SK-N-SH (cell line): Measurements from ENCODE around the gene GNAI3. TPM values are rescaled to one million over a fixed set of nuclear protein-coding genes. Genes with fewer than 3 reads are reported as not detected.

Experiments
- CTCF ChIA-PET: fragments of 300-600, 350-600 bp; formaldehyde crosslinking; extraction: SDS; loops from one replicate; lab custom pipeline; 2021; lab: Yijun Ruan, JAX
- POLR2A ChIA-PET: fragments of 350-600 bp; sonication (Branson Sonifier 250); formaldehyde crosslinking; extraction: SDS; loops from one replicate; lab custom pipeline; 2020; ENCODE audit warnings: antibody characterized with exemption, inconsistent platforms; lab: Yijun Ruan, JAX
- DNase-seq: peaks from one replicate; pipeline ENCODE4 v3.0.0; 2012
- H2AFZ ChIP-seq: fragments of 200-600 bp; sonication (generic); 2 replicates; pipeline ENCODE4 v1.8.1; 2016; ENCODE audit warnings: antibody characterized with exemption, mild to moderate bottlenecking, low read depth
- H3F3A ChIP-seq: fragments of 200-600 bp; sonication (generic); replicated peaks from 2 replicates; pipeline ENCODE3; 2016; ENCODE audit warnings: antibody characterized with exemption, mild to moderate bottlenecking; ENCODE audit not compliant: insufficient read depth
- H3K27ac ChIP-seq, 2 experiments: fragments of 200-500 bp in 1 of 2; fragments of 200-600 bp in 1 of 2; sonication (Bioruptor generic) in 1 of 2; sonication (generic), shearing (Covaris generic) in 1 of 2; 2 replicates each; pipeline versions ENCODE4 v1.5.1 to v1.6.1; 2014 to 2016; ENCODE audit warnings: low read depth in 2 of 2, inconsistent platforms in 1 of 2, low read length in 1 of 2, mild to moderate bottlenecking in 1 of 2, mixed read lengths in 1 of 2
- H3K27me3 ChIP-seq: fragments of 200-600 bp; sonication (generic), shearing (Covaris generic); 2 replicates; pipeline ENCODE4 v1.6.1; 2016; ENCODE audit warnings: mixed run types; ENCODE audit not compliant: insufficient read depth
- H3K36me3 ChIP-seq, 2 experiments: fragments of 200-500 bp in 1 of 2; fragments of 200-600 bp in 1 of 2; sonication (Bioruptor generic) in 1 of 2; sonication (generic) in 1 of 2; replicated peaks in 1 of 2; 2 replicates each; pipeline versions ENCODE3 to v1.5.1; 2014 to 2016; ENCODE audit warnings: low read length in 1 of 2, mild to moderate bottlenecking in 1 of 2; ENCODE audit not compliant: insufficient read depth in 2 of 2, control insufficient read depth in 1 of 2
- H3K4me1 ChIP-seq, 2 experiments: fragments of 200-500 bp in 1 of 2; fragments of 200-600 bp in 1 of 2; sonication (Bioruptor generic) in 1 of 2; sonication (generic), shearing (Covaris generic) in 1 of 2; 2 replicates each; pipeline versions ENCODE4 v1.5.1 to v1.6.1; 2014 to 2016; ENCODE audit warnings: low read depth in 1 of 2, low read length in 1 of 2, mixed run types in 1 of 2; ENCODE audit not compliant: insufficient read depth in 2 of 2, control insufficient read depth in 1 of 2
- H3K4me2 ChIP-seq: fragments of 200-600 bp; sonication (generic), shearing (Covaris generic); 2 replicates; pipeline ENCODE4 v1.6.1; 2017; ENCODE audit warnings: mixed run types
- H3K4me3 ChIP-seq, 2 experiments: fragments of 200-500 bp in 1 of 2; fragments of 200-600 bp in 1 of 2; sonication (Bioruptor generic) in 1 of 2; sonication (generic), shearing (Covaris generic) in 1 of 2; 2 replicates each; pipeline versions ENCODE4 v1.5.1 to v1.8.1; 2014 to 2016; ENCODE audit warnings: low read depth in 2 of 2, inconsistent platforms in 1 of 2, low read length in 1 of 2, mild to moderate bottlenecking in 1 of 2, mixed read lengths in 1 of 2, moderate library complexity in 1 of 2
- H3K79me2 ChIP-seq: fragments of 200-600 bp; sonication (generic); 2 replicates; pipeline ENCODE4 v1.8.1; 2017; ENCODE audit warnings: mild to moderate bottlenecking; ENCODE audit not compliant: insufficient read depth
- H3K9ac ChIP-seq: fragments of 200-600 bp; sonication (generic); 2 replicates; pipeline ENCODE4 v1.6.1; 2017; ENCODE audit warnings: mixed run types
- H3K9me2 ChIP-seq: fragments of 200-600 bp; sonication (generic); 2 replicates; pipeline ENCODE4 v1.6.1; 2017; ENCODE audit warnings: mixed run types
- H3K9me3 ChIP-seq: fragments of 200-600 bp; sonication (generic); 2 replicates; pipeline ENCODE4 v1.6.1; 2017; ENCODE audit warnings: mixed run types, mild to moderate bottlenecking, moderate library complexity
- H4K20me1 ChIP-seq: fragments of 200-600 bp; sonication (generic); 2 replicates; pipeline ENCODE4 v1.6.1; 2017; ENCODE audit warnings: mild to moderate bottlenecking, mixed run types; ENCODE audit not compliant: insufficient read depth
- ELF1 ChIP-seq: IDR thresholded peaks from 2 replicates; pipeline ENCODE4 v1.4.0; 2012
- EP300 ChIP-seq, 2 experiments: IDR thresholded peaks; 2 replicates each; pipeline versions ENCODE4 v1.4.0 to v1.6.1; 2012; ENCODE audit warnings: borderline replicate concordance in 1 of 2, low read depth in 1 of 2, low read length in 1 of 2
- EZH2phosphoT487 ChIP-seq: fragments of 200-600 bp; sonication (generic); IDR thresholded peaks from 2 replicates; pipeline ENCODE4 v1.6.1; 2017; ENCODE audit warnings: low read depth, mixed run types, mild to moderate bottlenecking, antibody characterized with exemption, moderate library complexity, borderline replicate concordance
- FOSL2 ChIP-seq: IDR thresholded peaks from 2 replicates; pipeline ENCODE4 v1.4.0; 2012; ENCODE audit warnings: low read depth, mild to moderate bottlenecking, moderate library complexity, borderline replicate concordance
- JUND ChIP-seq: IDR thresholded peaks from 2 replicates; pipeline ENCODE4 v1.4.0; 2012
- MEF2A ChIP-seq: IDR thresholded peaks from 2 replicates; pipeline ENCODE4 v1.4.0; 2012; ENCODE audit warnings: low read depth, borderline replicate concordance
- MXI1 ChIP-seq: IDR thresholded peaks from 2 replicates; pipeline ENCODE4 v1.6.1; 2012; ENCODE audit warnings: mild to moderate bottlenecking, low read depth, low read length, improper control_type of control experiment
- RAD21 ChIP-seq: IDR thresholded peaks from 2 replicates; pipeline ENCODE4 v1.6.1; 2012; ENCODE audit warnings: mild to moderate bottlenecking, low read length
- RCOR1 ChIP-seq: fragments of 150-350 bp; IDR thresholded peaks from 2 replicates; pipeline ENCODE4 v1.6.1; 2017; ENCODE audit warnings: antibody characterized with exemption, low read length
- RXRA ChIP-seq: IDR thresholded peaks from 2 replicates; pipeline ENCODE4 v1.4.0; 2012; ENCODE audit warnings: low read depth, mild to moderate bottlenecking, borderline replicate concordance
- SMC3 ChIP-seq: IDR thresholded peaks from 2 replicates; pipeline ENCODE4 v1.6.1; 2012; ENCODE audit warnings: low read depth, low read length, improper control_type of control experiment
- TAF1 ChIP-seq: IDR thresholded peaks from 2 replicates; pipeline ENCODE4 v1.6.1; 2012; ENCODE audit warnings: low read depth, mild to moderate bottlenecking, low read length, moderate library complexity, borderline replicate concordance
- TEAD4 ChIP-seq: IDR thresholded peaks from 2 replicates; pipeline ENCODE4 v1.4.0; 2012; ENCODE audit warnings: mild to moderate bottlenecking, borderline replicate concordance; ENCODE audit not compliant: insufficient read depth
- YY1 ChIP-seq: IDR thresholded peaks from 2 replicates; pipeline ENCODE4 v1.4.0; 2012; ENCODE audit warnings: low read depth, mild to moderate bottlenecking
- WGBS: methylation state at CpG from one replicate; pipeline ENCODE4 v1.1.6; 2017; ENCODE audit warnings: low lambda C conversion rate; 5-methylcytosine and 5-hydroxymethylcytosine counted together
- polyA plus RNA-seq, 3 experiments: library from polyadenylated mRNA; depleted of rRNA; stranded (reverse); fragments of >200 nt; gene quantifications; 2 replicates each; pipeline ENCODE4 v1.2.3, GENCODE V29; 2012
- TF ChIP-seq, protein P1 (sequence below): IDR thresholded peaks from 2 replicates; pipeline ENCODE4 v1.6.1; 2012; ENCODE audit warnings: mild to moderate bottlenecking, low read depth, low read length, moderate library complexity
- TF ChIP-seq, protein P2 (sequence below): fragments of 150-350 bp; IDR thresholded peaks from 2 replicates; pipeline ENCODE4 v1.6.1; 2017; ENCODE audit warnings: antibody characterized with exemption, low read length, low read depth, borderline replicate concordance
- TF ChIP-seq, protein P3 (sequence below): fragments of 200-600 bp; sonication (generic); IDR thresholded peaks from 2 replicates; pipeline ENCODE4 v1.6.1; 2017; ENCODE audit warnings: antibody characterized with exemption, mild to moderate bottlenecking, moderate library complexity
- TF ChIP-seq, protein P4 (sequence below): IDR thresholded peaks from 2 replicates; pipeline ENCODE4 v1.4.0; 2012; ENCODE audit warnings: low read depth, borderline replicate concordance

GNAI3 gene
- polyA plus RNA-seq, 1 of the 3 experiments (the other 2 are of a cell fraction): 4.0 TPM

DNA sequence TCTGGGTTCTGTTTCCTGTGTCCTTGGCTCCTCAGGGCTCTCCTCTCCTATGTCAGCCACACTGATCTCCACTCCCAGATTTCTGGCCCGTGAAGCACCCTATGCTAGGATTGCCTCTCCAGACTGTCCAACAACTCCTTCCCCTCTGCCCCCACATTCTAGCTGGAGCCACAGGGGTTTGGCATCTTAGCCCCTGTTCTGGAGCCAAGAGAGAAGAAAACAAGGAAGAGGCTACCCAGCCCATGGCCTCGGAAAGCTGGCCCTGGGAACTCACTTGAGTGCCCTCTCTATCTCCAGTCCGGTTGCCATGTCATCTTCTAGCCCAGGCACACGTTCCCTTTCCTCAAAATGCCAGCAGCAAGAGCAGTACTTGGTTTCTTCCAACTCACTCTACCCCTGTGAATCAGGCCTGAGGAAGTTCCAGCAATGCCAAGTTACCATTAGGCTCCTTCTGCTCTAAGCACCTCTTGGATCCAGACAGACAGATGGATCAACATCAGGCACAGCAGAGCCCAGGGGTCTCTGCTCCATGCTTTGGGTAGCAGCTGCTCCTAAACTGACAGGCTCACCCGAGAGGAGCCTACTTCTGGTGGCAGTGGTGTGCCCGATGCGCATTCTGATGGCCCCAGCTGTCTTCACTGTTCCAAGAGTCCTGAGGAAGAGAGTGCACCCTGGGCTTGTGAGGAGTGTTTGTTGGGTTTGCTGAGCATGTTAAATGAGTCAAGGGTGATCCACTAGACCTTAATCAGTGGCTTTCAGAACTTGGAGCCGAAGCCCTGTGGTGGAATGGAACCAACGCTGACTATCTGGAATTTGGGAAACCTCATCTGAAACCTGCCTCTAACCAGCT, 20.3 kb upstream of the GNAI3 start:
- H3K79me2 ChIP-seq: no peaks in the 10 kb centered on the region
- ChIA-PET POLR2A (no interaction called here), CTCF (interaction anchor here (0.5 to 26.3 kb wide), 5 partner anchors 13 to 121 kb away, joined by 3 to 1710 read pairs (median 4); partner anchors contain the start of genes AMIGO1, ATXN7L2 and CYB561D1)

DNA sequence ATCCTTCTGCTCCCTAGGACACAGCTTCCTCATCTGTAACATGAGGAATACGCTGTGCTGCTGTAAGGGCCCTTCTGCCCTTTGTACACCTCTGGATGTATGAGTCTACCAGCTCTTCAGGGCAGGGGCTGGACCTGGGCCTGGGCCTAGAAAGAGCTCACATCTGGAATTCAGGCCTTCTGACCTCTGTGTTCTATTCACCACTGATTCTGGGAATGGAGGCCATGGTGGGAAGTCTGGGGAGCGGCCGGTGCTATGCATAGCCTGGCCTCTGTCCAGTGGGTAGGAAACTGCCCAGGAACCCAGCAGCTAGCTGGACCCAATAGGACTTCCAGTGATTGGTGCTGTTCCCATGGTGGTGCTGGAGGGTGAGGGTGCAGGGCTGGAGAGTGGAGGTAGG, 19.7 kb upstream of the GNAI3 start:
- H3K79me2 ChIP-seq: no peaks in the 10 kb centered on the region
- ChIA-PET CTCF (interaction anchor here (0.8 to 26.3 kb wide), 7 partner anchors 13 to 252 kb away, joined by 4 to 1710 read pairs (median 7); partner anchors contain the start of genes AMIGO1, ATXN7L2 and CYB561D1), POLR2A (no interaction called here)
- H3K4me3 ChIP-seq: no peak overlapping the region
- no peak overlapping the region for H3K4me2 ChIP-seq
- no peaks in the 10 kb centered on the region for H3F3A ChIP-seq
- no peaks in the 10 kb centered on the region; the same call in 1 of the 2 replicates for H3K27me3 ChIP-seq
- no peak overlapping the region for H3K9ac ChIP-seq
- no peaks in the 10 kb centered on the region for H4K20me1 ChIP-seq
- H3K9me3 ChIP-seq: no peaks in the 10 kb centered on the region
- no peaks in the 10 kb centered on the region for H3K9me2 ChIP-seq
- DNase-seq: no peak
- no peak overlapping the region for H3K27ac ChIP-seq
- peaks cover 0 to 29% of the 10 kb centered on the region in 2 experiments; a peak in 1 of 4 replicates for H3K4me1 ChIP-seq
- no peaks in the 10 kb centered on the region for H3K36me3 ChIP-seq
- H2AFZ ChIP-seq: no peak overlapping the region
- WGBS: 96% methylated on average over 3 of the region's 3 CpGs
- TF ChIP-seq, protein P1, sequence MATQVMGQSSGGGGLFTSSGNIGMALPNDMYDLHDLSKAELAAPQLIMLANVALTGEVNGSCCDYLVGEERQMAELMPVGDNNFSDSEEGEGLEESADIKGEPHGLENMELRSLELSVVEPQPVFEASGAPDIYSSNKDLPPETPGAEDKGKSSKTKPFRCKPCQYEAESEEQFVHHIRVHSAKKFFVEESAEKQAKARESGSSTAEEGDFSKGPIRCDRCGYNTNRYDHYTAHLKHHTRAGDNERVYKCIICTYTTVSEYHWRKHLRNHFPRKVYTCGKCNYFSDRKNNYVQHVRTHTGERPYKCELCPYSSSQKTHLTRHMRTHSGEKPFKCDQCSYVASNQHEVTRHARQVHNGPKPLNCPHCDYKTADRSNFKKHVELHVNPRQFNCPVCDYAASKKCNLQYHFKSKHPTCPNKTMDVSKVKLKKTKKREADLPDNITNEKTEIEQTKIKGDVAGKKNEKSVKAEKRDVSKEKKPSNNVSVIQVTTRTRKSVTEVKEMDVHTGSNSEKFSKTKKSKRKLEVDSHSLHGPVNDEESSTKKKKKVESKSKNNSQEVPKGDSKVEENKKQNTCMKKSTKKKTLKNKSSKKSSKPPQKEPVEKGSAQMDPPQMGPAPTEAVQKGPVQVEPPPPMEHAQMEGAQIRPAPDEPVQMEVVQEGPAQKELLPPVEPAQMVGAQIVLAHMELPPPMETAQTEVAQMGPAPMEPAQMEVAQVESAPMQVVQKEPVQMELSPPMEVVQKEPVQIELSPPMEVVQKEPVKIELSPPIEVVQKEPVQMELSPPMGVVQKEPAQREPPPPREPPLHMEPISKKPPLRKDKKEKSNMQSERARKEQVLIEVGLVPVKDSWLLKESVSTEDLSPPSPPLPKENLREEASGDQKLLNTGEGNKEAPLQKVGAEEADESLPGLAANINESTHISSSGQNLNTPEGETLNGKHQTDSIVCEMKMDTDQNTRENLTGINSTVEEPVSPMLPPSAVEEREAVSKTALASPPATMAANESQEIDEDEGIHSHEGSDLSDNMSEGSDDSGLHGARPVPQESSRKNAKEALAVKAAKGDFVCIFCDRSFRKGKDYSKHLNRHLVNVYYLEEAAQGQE: no peak
- no peak for TF ChIP-seq RAD21
- TF ChIP-seq, protein P2, sequence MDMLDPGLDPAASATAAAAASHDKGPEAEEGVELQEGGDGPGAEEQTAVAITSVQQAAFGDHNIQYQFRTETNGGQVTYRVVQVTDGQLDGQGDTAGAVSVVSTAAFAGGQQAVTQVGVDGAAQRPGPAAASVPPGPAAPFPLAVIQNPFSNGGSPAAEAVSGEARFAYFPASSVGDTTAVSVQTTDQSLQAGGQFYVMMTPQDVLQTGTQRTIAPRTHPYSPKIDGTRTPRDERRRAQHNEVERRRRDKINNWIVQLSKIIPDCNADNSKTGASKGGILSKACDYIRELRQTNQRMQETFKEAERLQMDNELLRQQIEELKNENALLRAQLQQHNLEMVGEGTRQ: no peak
- TF ChIP-seq FOSL2: no peak
- TF ChIP-seq RCOR1: no peak
- TF ChIP-seq TEAD4: no peak
- no peak for TF ChIP-seq TAF1
- no peak for TF ChIP-seq YY1

More for the DNA sequence above, 20.3 kb upstream of the GNAI3 start:
- Histone ChIP-seq H3K36me3 (no peaks in the 10 kb centered on the region), H3K9me2 (no peaks in the 10 kb centered on the region), H3F3A (no peaks in the 10 kb centered on the region), H3K4me2 (no peak overlapping the region), H2AFZ (no peak overlapping the region), H3K9me3 (no peaks in the 10 kb centered on the region), H3K27me3 (peaks cover under 1% of the 10 kb centered on the region; the same call in 1 of the 2 replicates), H3K4me3 (no peak overlapping the region), H3K9ac (no peak overlapping the region), H3K27ac (no peak overlapping the region), H4K20me1 (no peaks in the 10 kb centered on the region), H3K4me1 (peaks cover 0 to 29% of the 10 kb centered on the region in 2 experiments; a peak in 1 of 4 replicates)
- no peak for TF ChIP-seq SMC3
- no peak for TF ChIP-seq MXI1
- TF ChIP-seq, protein P3, sequence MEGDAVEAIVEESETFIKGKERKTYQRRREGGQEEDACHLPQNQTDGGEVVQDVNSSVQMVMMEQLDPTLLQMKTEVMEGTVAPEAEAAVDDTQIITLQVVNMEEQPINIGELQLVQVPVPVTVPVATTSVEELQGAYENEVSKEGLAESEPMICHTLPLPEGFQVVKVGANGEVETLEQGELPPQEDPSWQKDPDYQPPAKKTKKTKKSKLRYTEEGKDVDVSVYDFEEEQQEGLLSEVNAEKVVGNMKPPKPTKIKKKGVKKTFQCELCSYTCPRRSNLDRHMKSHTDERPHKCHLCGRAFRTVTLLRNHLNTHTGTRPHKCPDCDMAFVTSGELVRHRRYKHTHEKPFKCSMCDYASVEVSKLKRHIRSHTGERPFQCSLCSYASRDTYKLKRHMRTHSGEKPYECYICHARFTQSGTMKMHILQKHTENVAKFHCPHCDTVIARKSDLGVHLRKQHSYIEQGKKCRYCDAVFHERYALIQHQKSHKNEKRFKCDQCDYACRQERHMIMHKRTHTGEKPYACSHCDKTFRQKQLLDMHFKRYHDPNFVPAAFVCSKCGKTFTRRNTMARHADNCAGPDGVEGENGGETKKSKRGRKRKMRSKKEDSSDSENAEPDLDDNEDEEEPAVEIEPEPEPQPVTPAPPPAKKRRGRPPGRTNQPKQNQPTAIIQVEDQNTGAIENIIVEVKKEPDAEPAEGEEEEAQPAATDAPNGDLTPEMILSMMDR: no peak
- TF ChIP-seq RXRA: no peak
- no peak for TF ChIP-seq EZH2phosphoT487
- TF ChIP-seq MEF2A: no peak
- TF ChIP-seq EP300 (IDR thresholded peaks at IDR 0.05; ENCODE audit: borderline replicate concordance in 1 of 2, low read depth in 1 of 2, low read length in 1 of 2): no peak
- TF ChIP-seq, protein P4, sequence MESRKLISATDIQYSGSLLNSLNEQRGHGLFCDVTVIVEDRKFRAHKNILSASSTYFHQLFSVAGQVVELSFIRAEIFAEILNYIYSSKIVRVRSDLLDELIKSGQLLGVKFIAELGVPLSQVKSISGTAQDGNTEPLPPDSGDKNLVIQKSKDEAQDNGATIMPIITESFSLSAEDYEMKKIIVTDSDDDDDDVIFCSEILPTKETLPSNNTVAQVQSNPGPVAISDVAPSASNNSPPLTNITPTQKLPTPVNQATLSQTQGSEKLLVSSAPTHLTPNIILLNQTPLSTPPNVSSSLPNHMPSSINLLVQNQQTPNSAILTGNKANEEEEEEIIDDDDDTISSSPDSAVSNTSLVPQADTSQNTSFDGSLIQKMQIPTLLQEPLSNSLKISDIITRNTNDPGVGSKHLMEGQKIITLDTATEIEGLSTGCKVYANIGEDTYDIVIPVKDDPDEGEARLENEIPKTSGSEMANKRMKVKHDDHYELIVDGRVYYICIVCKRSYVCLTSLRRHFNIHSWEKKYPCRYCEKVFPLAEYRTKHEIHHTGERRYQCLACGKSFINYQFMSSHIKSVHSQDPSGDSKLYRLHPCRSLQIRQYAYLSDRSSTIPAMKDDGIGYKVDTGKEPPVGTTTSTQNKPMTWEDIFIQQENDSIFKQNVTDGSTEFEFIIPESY: no peak
- no peak for TF ChIP-seq ELF1
- no peak for TF ChIP-seq RCOR1
- TF ChIP-seq JUND: no peak
- DNase-seq: no peak
- WGBS: 63% methylated on average over 9 of the region's 9 CpGs
